Measurements from ENCODE around the gene SLC15A1. TPM values are rescaled to one million over a fixed set of nuclear protein-coding genes. Genes with fewer than 3 reads are reported as not detected.

The SLC15A1 gene
- total RNA-seq, 1 donor: not detected

GRCh38 chr13:98707281-98707999 lies 45.0 kb downstream of the SLC15A1 start:
- no peak for DNase-seq (ENCODE audit: low read depth in 2 of 3, low spot score in 2 of 3)

- DNase-seq (ENCODE audit: low read depth in 2 of 3, low spot score in 2 of 3): no peak
These were observed 45.9 kb downstream of the SLC15A1 start for GRCh38 chr13:98706446-98707110.

- no peak for DNase-seq (ENCODE audit: low read depth in 2 of 3, low spot score in 2 of 3)
These were observed 54.7 kb downstream of the SLC15A1 start for GRCh38 chr13:98697791-98698190.

GRCh38 chr13:98693756-98694155 lies 58.7 kb downstream of the SLC15A1 start:
- no peak for DNase-seq (ENCODE audit: low read depth in 2 of 3, low spot score in 2 of 3)

- no peak for DNase-seq (ENCODE audit: low read depth in 2 of 3, low spot score in 2 of 3)
These were observed 61.1 kb downstream of the SLC15A1 start for GRCh38 chr13:98691360-98691759.

- no peak for DNase-seq (ENCODE audit: low read depth in 2 of 3, low spot score in 2 of 3)
These were observed 62.0 kb downstream of the SLC15A1 start for GRCh38 chr13:98690348-98691022.

GRCh38 chr13:98689347-98689968 lies 63.0 kb downstream of the SLC15A1 start:
- DNase-seq (ENCODE audit: low read depth in 2 of 3, low spot score in 2 of 3): no peak

- no peak for DNase-seq (ENCODE audit: low read depth in 2 of 3, low spot score in 2 of 3)
These were observed 64.1 kb downstream of the SLC15A1 start for GRCh38 chr13:98688373-98688772.

GRCh38 chr13:98687319-98687718 lies 65.2 kb downstream of the SLC15A1 start:
- DNase-seq (ENCODE audit: low read depth in 2 of 3, low spot score in 2 of 3): no peak

- no peak for DNase-seq (ENCODE audit: low read depth in 2 of 3, low spot score in 2 of 3)
These were observed 66.2 kb downstream of the SLC15A1 start for GRCh38 chr13:98686270-98686669.

GRCh38 chr13:98685146-98685545 lies 67.3 kb downstream of the SLC15A1 start:
- no peak for DNase-seq (ENCODE audit: low read depth in 2 of 3, low spot score in 2 of 3)

- DNase-seq (ENCODE audit: low read depth in 2 of 3, low spot score in 2 of 3): no peak
These were observed 71.4 kb downstream of the SLC15A1 start for GRCh38 chr13:98681049-98681448.

GRCh38 chr13:98678741-98679140 lies 73.7 kb downstream of the SLC15A1 start:
- no peak for DNase-seq (ENCODE audit: low read depth in 2 of 3, low spot score in 2 of 3)

- no peak for DNase-seq (ENCODE audit: low read depth in 2 of 3, low spot score in 2 of 3)
These were observed 75.1 kb downstream of the SLC15A1 start for GRCh38 chr13:98677398-98677797.

- no peak for DNase-seq (ENCODE audit: low read depth in 2 of 3, low spot score in 2 of 3)
These were observed 76.2 kb downstream of the SLC15A1 start for GRCh38 chr13:98676239-98676638.

- no peak for DNase-seq (ENCODE audit: low read depth in 2 of 3, low spot score in 2 of 3)
These were observed 76.6 kb downstream of the SLC15A1 start for GRCh38 chr13:98675837-98676236.

GRCh38 chr13:98675066-98675465 lies 77.4 kb downstream of the SLC15A1 start:
- no peak for DNase-seq (ENCODE audit: low read depth in 2 of 3, low spot score in 2 of 3)

- DNase-seq (ENCODE audit: low read depth in 2 of 3, low spot score in 2 of 3): peak in 2 of 3 donors; percentile 53 to 69
These were observed 79.4 kb downstream of the SLC15A1 start for GRCh38 chr13:98672947-98673613.

GRCh38 chr13:98668155-98668554 lies 84.3 kb downstream of the SLC15A1 start:
- no peak for DNase-seq (ENCODE audit: low read depth in 2 of 3, low spot score in 2 of 3)

GRCh38 chr13:98665638-98665995 lies 86.9 kb downstream of the SLC15A1 start:
- DNase-seq (ENCODE audit: low read depth in 2 of 3, low spot score in 2 of 3): no peak
